HG03045 (cell line): ENCODE measurements around the gene LHX8.
"Not testable (repeated sequence)": the region's sequence is repeated elsewhere in the genome, so short reads cannot be mapped to it uniquely, and the experiment has no call there.

Experiments
- ATAC-seq: cut with Tn5 transposase; IDR thresholded peaks from one replicate; pipeline ENCODE4 v1.9.1; 2021; ENCODE audit warnings: mild to moderate bottlenecking, moderate library complexity; ENCODE audit not compliant: unreplicated experiment

Gene LHX8

DNA sequence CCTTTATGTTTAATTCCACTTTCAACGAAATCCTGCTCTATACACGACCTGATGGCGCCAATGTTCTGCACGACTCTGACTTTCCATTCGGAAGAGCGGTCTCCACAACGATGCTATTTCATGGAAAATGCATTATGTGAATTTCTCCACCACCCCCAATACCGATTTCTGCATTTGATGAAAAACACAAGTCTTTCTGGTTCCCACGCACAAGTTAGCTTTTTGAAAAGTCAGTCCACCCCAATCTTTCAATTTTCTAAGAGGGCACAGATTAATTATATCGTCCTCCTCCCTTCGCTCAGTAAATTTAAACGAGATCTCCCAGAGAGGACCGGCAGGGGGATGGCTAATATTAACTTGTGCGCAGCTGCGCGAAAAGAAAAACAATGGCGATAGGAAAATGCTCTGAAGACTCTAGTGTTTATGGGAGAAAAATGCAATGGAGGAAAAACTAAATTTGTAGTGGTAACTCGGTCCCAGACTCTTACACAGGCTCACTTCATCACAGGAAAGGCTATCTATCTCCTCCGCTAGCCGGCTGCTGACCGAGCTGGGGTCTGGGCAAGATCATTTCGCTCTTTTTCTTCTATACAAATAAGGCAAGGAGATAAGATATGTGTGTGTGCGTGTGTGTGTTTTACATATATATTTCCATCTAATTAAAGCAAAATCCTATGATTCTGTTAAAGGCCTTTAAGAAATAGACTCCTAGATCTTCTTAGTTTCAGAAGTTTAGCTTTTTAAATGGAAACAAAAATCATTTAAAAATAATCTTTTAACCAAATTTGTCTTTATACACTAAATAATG lies 1.2 kb upstream of the LHX8 start:
- no peak for ATAC-seq

DNA sequence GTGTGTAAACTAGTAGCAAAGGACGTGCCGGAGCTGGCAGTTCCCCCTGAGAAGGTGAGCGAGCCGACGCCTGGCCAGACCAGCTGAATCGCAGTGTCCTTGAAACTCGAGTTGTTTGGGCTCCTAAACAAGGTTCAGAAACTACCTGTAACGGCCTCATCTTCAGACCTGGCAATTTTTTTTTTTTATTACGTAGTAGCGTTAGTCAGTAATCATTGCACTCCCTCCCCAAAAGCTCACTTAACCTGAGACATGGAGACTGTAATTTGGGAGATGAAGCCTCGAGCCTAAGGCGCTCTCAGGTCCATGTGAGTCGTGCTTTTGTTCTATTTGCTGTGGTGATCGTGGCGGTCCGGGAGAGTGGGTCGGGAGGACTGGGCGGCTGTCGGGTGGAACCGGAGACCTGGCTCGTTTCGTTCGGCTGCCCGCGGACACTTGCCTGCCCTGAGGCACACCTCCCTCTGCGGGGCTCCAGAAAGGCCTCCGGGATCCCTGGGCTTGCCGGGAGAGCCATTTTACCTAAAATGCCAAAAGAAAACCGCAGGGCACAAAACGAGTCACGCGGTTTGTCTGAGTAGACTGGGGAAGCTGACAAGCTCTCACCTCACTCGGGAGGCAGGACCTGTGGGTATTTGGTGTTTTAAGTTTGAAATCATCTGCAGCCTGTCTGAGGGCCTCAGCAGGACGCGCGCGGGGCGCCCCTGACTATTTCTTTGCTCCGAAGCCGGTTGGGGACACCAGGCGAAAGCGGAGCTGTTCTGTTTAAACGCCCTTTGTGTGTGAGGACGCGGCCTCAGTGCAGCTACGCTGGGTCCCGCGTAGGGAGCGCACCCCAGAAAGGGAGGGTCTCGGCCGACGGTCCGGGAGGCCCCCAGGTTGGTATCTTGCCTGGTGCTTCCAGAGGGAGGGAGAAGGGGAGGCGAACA lies 722 bp downstream of the LHX8 start:
- no peak for ATAC-seq

DNA sequence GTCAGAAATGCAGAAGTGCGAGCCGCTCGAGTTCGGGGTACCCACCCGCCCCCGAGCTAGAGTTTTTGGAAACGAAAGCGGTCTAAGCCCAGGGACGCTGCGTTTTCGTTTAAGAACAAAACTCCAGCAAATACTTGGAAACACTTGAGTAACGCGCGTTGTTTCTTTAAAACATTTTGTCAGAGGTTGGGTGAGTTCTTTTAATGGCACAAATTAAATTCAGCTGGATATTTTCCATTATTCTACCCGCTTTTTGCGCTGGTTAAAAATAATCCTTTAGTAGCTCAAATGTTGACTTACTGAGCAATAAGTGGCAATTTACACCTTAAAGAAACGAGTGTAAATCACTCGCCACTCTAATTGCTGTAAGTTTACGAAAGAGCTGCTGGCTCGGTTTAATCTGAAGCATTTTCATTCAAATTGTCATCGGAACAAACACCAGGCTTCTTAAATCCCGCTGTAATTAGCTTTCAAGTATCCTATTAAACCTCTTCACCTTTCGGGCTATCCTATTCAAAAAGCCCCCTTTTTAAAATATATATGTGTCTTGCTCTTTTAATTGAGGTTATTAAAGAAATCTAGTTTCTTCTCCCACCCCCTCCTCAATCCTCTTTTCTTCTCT lies 1.5 kb downstream of the LHX8 start:
- ATAC-seq = no peak

DNA sequence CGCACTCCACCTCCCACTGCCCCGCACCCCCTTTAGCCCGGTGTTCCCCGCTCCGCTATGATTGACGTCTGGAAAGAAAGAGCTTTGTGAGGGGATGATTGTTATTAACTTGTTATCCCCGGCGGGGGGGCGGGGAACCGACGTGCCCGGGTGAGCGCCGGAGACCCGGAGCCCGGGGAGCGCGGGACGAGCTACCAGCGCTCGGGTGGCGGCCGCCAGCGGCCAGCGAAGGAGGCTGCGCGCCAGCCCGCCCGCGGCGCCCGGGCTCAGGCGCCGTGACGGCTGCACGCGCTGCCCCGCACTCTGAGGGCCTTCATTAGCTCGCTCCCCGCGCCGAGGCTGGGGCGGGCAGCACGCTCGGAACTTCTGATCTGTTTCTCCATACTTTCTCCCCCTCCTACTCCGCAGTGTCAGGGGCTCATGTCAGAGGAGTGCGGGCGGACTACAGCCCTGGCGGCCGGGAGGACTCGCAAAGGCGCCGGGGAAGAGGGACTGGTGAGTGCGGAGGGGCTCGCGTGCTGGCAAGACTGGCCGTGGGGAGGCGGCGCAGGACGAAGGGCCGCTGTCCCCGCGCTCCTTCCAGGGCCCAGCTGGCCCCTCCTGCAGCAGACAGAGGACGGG lies 2.1 kb downstream of the LHX8 start:
- no peak for ATAC-seq

DNA sequence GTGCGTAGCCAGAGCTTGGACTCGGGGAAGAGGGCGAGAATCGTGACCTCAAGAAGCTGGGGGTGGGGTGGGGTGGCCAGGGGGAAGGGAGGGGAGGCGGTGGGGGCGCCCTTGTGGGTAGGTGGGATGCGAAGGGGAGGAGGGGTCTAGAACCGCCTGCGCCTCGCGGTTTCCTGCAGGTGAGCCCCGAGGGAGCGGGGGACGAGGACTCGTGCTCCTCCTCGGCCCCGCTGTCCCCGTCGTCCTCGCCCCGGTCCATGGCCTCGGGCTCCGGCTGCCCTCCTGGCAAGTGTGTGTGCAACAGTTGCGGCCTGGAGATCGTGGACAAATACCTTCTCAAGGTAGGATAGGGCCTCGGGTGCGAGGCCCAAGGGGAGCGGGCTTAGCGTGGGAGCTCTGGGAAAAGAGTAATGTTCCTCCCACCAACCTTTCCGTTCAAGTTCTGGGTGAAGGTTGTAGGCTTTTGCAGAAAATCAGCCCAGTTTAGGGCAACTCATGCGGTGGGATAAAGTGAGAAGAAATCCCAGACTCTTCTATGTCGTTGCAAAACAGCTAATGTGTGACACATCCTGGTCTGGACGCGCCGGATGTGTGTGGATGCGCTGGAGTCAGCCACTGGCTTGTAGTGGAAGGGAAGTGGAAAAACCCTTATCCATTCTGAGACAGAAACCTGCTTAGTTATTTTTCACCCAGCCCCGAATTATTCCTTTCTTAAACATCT lies 2.9 kb downstream of the LHX8 start:
- ATAC-seq = no peak

DNA sequence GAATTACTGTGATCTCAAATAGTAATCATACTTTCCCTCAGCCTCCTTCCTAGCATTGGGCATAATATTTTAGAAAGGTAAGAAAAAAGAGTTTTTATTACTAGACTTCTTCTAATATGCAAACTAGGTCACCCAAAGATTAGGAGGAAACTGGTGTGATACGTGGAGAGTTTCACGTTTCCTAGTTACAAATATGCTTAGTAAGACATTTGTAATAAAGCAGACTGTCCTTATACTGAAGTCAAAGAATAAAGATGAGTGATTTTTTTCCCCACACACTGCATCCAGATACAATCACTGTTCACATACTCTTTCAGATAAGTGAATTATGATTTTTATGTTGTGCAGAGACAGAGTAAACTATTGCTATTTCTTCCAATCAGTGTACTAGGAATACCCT lies 17.9 kb downstream of the LHX8 start:
- no peak for ATAC-seq

DNA sequence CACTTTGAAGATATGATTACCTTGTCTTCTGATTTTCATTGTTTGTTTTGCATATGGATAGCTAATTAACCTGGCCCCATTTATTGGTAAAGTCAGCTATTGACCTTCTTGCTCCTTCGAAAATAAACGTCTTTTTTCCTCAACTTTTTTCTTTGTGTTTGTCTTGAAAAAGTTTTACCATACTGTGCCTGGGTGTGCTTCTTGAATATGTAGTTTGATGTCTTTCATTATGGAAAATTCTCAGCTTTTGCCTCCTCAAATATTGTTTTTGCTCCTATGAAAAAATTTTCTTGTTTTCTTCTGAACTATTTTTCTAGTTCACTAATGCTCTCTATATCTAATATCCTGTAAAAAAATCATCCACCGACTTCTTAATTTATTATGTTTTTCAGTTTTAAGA lies 25.0 kb downstream of the LHX8 start:
- ATAC-seq = no peak

DNA sequence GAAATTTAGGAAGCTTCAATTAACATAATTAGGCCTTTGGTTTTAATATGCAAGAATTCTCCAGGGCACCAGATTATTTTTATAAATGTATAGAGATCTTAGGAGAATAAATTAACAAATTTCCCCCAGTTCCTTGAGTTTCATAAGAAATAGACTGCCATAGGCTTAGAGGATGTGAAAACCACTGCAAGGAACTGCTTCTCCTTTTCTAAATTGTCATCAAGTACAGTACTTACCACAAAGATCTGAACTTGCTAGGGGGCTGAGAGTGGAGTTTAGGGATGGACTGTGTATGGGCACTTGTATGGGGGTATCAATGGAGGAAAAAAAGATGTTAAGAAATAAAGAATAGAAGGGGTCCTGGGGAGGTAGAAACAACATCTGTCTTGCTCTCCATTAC lies 31.1 kb downstream of the LHX8 start:
- ATAC-seq = no peak

DNA sequence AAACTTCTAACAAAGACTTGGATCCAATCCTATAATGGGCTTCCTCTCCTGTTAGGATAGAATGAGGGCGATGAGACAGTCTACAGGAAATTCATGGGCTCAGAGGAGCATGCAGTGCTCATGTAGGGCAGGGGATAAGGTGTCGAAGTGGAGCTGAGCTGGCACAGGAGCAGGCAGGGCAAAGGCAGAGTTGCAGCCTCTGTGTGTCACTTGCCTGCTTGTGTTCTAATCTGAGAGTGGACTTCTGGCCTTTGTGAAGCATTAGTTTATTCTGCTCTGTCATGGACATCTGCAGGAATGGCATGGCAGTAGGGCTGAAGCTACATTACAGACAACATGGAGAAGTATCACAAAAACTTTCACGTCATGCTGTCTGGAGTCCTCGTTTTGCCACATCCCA lies 32.6 kb downstream of the LHX8 start:
- ATAC-seq = no peak

DNA sequence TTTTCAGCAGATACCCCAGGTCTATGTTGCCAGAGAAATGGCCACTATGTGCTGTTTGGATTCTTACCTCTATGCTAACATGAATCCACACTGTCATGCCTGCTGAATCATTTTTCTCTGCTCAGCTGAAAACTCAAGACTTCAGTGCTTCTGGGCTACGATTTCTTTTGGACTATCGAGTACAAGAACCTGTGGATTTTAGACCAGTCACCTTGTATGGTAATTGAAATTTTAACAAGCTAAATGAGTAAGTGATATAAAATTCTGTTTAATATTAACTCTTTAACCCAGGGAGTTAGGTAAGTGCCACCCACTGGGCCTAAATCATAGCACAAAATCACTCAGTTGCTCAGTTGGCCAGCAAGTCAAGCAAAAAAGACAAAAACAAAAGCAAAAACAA lies 35.8 kb downstream of the LHX8 start:
- ATAC-seq = no peak

DNA sequence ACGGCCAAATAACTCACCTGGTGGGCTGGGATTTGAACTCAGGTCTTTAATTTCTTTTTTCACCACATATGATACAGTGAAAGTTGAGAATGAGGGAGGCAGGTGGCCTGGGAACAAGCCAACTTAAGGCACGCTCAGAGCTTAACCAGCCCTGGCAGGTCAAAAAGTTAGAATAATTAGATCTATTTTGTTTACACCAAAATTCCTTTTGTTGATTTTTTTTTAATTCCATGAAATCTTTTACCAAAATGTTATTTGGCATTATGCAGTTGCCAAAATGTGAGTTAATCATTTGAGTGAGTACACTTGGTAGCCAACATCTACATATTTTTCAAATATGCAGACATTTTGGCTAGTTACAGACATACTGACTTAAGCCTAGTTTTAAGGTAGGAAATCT lies 36.8 kb downstream of the LHX8 start:
- no peak for ATAC-seq

DNA sequence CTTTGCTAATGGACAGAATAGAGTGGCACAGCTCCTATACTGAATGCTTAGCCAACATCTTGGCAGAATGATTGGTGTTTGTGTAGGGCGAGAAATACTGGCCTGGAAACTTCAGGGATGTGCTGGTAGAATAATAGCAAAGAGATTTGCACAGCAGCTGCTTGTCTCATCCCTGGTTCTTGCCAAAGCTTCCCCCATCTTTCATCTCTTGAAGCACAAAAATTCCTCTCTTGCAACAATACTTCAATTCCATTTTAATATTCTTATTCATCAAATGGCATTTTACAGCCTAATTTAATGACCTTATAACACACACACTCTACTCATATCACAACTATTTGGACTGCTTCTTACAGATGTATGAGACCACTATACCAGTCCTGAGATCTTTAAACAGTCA lies 37.7 kb downstream of the LHX8 start:
- no peak for ATAC-seq

DNA sequence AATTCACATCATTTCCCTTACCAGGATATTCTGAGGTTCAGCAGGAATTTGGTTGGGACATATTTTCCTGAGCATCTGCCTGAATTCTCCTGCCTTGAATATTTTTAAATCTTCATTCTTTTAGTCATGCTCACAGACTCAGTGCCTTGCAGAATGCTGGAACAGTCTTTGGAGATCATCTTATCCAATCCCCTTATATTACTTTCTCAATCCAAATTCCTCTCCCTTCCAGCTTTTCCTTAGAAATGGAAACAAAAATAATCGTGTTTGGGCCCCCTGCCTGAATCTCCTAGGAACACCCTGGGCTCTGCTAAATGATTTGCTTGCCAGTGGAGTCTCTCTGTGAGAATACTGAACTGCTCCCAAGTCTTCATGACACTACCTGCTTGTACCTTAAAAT lies 38.4 kb downstream of the LHX8 start:
- ATAC-seq = no peak

DNA sequence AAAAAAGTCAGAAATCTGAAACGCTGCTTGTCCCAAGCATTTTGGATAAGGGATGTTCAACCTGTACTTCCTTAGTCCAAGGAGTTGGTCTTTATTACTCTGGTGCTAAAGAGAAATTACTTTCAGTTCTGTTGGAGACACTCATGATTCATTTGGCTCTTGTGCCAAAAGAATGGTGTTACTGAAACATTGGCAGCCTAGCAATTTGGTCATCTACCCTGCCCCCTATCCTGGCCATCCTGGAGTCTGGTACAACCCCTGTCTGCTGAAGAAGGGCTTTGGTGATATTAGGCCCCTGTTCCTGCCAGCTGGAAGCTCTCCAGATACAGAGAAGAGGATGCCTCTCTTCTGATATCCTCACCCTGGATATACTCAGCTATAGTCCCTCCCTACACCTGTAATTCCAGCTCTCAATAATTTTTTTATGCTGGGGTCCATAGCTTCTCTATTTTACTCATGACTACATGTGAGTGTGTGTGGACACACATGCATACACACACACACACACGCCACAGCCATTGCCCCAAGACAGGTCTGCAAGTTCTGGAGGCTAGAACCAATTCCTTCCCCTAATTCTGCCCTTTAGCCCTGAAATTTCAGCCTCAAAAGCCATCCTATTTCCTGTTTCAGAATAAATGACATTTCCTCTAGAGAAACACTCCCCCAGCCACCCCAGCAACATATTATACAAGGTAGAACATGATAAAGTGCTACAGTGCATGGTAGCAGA lies 40.0 kb downstream of the LHX8 start:
- no peak for ATAC-seq

DNA sequence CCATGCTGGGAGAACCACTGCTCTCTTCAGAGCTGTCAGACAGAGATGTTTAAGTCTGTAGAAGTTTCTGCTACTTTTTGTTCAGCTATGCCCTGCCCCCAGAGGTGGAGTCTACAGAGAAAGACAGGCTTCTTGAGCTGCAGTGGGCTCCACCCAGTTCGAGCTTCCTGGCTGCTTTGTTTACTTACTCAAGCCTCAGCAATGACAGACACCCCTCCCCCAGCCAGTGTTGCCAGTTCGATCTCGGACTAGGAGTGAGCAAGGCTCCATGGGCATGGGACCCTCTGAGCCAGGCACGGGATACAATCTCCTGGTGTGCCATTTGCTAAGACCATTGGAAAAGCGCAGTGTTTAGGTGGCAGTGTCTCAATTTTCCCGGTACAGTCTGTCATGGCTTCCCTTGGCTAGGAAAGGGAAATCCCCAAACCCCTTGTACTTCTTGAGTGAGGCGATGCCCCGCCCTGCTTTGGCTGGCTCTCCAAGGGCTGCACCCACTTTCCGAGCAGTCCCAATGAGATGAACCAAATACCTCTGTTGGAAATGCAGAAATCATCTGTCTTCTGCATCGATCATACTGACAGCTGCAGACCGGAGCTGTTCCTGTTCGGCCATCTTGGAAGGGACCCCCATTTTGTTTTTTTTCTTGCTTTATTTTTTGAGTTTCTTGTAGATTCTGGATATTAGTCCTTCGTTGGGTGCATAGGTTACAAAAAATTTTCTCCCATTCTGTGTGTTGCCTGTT lies 47.2 kb downstream of the LHX8 start:
- ATAC-seq = not testable (repeated sequence)

DNA sequence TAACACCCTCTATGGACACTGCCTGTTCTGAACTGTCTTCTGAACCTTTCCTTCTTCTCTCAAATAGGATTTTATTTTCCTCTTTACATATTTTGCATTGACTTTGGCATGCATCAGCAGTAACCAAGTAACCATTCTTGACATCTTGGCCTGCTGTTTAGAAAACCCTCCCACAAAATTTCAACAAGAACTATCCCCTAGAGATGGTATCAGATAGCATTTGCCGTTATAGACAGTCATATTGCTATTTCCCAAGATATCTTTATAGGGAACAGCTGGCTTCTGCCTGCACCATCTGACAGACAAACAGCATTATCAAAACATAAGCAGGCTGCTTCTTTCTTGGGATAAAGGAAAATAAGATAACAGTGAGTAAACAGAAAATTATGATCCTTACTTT lies 54.7 kb downstream of the LHX8 start:
- no peak for ATAC-seq

DNA sequence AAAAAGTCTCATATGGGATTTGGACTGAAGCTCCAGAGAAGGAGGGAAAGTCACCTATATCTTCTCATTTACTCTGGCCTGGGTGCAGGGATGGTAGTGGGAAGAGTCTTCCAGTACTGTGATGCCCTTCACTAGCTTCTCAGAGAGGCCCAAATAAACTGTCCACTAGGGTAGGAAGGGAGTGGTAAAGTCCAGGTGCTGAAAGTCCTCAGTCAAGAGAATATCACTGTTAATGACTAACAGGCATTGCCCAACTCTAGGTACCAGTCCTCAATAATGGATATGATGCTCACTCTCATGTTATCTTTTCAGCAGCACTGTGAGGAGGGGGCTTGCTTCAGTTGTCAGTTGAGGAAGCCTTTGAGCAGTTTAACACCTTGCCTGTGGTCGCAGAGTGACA lies 64.0 kb downstream of the LHX8 start:
- no peak for ATAC-seq

DNA sequence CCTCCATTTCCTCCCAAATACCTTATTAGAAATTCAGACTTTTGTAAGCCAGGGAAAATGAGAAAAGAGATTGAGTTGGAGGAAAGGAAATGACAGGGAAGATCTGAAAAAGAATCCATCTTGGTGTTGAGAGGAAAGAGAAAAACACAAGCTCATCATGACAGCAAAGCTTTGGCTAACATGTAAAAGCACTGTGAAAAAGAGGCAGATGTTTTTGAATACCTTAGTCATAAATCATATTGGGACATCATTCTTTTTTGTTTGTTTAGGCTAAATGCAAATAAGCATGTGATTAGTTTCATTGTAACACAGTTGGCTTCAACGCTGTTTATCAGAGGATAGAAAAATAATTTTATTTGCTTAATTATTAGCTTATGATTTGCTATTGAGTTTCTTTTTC lies 64.6 kb downstream of the LHX8 start:
- ATAC-seq = no peak

DNA sequence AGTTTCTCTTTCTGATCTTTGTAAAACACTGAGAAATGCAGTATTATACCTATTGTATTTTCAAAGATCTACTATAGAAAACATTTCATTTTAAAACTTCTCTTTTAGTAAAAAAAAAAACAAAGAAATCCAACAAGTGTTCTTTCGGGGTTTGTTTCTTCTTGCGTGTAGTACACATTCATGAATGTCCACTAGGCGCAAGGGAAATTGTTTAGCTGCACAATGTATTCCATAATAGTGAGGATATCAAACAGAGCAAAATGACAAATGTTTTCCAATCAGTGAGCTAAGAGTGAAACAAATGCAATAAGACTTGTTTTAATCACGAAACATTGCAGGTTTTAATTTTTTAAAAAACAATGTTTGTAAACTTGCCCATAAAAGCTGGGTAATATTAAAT lies 68.6 kb downstream of the LHX8 start:
- ATAC-seq = no peak
